Muscle of back (tissue), 11 donors: Measurements from ENCODE around the gene C1orf56. TPM values are rescaled to one million over a fixed set of nuclear protein-coding genes. Genes with fewer than 3 reads are reported as not detected.

Source experiments
- DNase-seq, 3 donors: peaks; one replicate each; pipeline versions ENCODE4 v3.0.0 to v3.0.0-alpha.2; 2013
- polyA plus RNA-seq, 10 donors: library from polyadenylated mRNA; unstranded; fragments of 120-200 nt; gene quantifications; one replicate each; pipeline ENCODE4 v1.2.1, GENCODE V29; 2013; ENCODE audit not compliant: insufficient read length in 10 of 10

C1orf56 gene
- polyA plus RNA-seq, 10 donors = 3.5 to 7.3 (median 5.4) TPM

DNA sequence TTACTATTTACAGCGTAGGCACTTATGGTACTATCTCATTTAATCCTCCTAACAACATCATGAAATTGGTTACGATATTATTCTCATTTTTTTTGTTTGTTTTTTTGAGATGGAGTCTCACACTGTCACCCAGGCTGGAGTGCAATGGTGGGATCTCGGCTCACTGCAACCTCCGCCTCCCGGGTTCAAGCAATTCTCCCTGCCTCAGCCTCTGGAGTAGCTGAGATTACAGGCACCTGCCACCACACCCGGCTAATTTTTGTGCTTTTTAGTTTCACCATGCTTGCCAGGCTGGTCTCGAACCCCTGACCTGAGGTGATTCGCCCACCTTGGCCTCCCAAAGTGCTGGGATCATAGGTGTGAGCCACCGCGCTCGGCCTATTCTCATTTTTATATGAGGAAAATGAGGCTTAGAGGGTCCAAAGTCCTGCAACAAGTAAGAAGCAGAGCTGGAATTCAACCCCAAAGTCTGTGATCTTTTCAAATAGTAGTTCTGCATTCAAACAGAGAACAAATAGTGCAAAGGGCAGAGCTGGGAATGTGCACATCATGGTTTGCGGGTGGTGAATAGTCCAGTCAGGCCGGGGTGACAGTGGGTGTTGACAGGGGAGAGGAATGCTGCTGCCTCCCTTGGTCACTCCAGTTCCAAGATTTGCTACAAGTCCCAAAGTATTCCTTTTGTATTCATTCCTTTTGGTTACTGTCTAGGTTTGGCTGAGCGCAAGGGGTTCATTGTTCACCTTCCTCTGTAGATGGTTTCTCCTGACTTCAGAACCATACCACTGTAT lies 34.7 kb upstream of the C1orf56 start:
- DNase-seq = no peak

- DNase-seq = no peak
Observed at GRCh38 chr1:151013518-151013917, 34.0 kb upstream of the C1orf56 start.

DNA sequence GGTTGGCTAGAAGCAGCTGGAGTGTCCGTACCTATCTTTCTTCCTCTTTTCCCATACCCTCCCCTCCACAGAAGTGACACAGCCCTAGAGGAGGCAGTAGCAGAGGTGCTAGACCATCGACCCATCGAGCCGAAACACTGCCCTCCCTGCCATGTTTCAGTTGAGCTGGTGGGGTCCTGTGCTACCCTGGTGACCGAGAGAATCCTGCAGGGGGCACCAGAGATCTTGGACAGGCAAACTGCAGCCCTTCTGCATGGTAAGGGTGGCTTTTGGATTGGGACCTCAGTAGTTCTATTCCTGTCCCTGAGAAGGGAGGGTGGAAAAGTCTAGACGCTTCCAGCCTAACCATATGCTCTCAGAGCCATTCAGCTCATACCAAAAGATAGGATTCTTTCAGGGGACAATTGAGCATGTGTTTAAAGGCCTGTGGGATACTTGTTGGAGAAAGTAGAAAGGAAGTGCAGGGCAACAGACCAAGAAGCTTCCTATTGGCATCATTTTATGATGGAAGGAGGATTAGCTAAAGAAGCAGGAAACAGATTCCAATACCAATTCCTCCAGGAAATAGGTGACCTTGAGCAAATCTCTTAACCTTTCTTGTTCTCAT lies 22.9 kb upstream of the C1orf56 start:
- DNase-seq = peak; percentile 61 to 75 (median 68)

DNA sequence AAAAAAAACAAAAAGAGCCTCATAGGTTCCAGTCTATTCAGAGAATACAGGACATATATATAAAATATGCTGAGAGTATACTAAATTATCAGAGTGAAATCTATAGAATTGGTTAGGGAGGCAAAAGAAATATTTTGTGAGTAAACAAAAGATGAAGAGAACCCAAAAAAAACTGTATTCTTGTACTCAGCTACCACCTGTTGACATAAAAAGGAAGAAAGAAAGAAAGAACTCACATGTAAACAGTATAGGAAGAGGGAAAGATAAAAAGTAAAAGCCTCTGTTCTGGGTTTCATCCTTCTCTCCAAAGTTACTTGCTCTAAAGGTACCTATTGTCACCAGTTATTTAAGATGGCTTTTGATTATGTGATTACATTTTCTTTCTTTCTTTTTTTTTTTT lies 21.1 kb upstream of the C1orf56 start:
- DNase-seq = no peak

GRCh38 chr1:151032164-151032563 lies 15.4 kb upstream of the C1orf56 start:
- DNase-seq = no peak

GRCh38 chr1:151035167-151035566 lies 12.4 kb upstream of the C1orf56 start:
- DNase-seq = no peak

DNA sequence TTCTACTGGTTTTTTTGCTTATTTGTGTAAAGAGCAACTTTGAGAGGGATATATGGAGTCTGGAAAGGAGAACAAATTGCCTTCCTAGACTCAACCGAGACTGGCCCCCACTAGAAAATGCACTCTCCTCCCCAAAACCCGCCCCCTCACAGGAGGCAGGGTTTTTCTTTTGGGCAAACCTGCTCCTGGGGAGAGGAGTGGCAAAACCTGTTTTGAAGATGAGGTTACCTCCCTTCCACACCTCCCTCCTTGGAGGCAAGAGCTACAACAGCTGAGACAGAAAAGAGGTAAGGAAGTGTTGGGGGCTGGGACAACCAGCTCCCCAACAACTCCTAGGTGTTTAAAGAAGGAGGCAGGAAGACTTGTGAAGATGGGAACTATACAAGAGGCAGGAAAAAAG lies 11.2 kb upstream of the C1orf56 start, which contains the start of gene BNIPL:
Gene BNIPL, plus strand, starts transcription at position 231 of the 400 bp plus-strand sequence. Its CDS starts 140 bp downstream, at position 371.
- DNase-seq = no peak

DNA sequence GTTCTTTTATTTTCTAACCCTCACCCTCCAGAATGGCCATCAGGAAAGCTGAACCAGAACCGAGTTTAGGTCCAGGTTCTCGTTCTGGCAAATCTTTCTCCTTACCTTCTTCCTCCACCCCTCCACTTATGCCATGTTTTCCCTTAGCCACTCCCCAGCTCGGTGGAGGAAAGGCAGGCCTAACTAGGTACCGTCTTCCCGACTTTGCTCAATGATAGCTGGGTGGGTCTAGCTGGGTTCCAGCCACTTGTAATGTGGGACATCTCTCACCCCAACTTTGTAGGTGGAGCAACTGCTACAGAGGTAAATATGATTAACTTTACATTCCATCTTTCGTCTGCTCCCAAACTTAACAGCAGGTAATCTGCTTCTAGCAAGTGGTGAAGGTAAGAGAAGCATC lies 10.5 kb upstream of the C1orf56 start:
- DNase-seq = no peak

- no peak for DNase-seq
Observed at GRCh38 chr1:151039521-151039920, 8.0 kb upstream of the C1orf56 start.

GRCh38 chr1:151043163-151043562 lies 4.4 kb upstream of the C1orf56 start:
- DNase-seq = no peak

- peak in 2 of 3 donors; percentile 63 to 85 for DNase-seq
Observed at GRCh38 chr1:151047925-151048644, 534 bp downstream of the C1orf56 start.

- DNase-seq = no peak
Observed at GRCh38 chr1:151048645-151049032, 1.1 kb downstream of the C1orf56 start.

DNA sequence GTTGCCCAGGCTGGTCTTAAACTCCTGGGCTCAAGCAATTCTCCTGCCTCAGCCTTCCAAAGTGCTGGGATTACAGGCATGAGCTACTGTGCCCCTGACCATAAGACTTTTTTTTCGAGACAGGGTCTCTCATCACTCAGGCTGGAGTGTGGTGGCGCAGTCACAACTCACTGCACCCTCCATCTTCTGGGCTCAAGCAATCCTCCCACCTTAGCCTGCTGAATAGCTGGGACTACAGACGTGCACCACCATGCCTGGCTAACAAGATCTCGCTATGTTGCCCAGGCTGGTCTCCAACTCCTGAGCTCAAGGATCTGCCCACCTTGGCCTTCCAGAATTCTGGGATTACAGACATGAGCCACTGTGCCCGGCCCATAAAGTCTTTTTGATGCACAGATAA lies 1.9 kb downstream of the C1orf56 start:
- DNase-seq = no peak

- no peak for DNase-seq
Observed at GRCh38 chr1:151050051-151050688, 2.6 kb downstream of the C1orf56 start.

DNA sequence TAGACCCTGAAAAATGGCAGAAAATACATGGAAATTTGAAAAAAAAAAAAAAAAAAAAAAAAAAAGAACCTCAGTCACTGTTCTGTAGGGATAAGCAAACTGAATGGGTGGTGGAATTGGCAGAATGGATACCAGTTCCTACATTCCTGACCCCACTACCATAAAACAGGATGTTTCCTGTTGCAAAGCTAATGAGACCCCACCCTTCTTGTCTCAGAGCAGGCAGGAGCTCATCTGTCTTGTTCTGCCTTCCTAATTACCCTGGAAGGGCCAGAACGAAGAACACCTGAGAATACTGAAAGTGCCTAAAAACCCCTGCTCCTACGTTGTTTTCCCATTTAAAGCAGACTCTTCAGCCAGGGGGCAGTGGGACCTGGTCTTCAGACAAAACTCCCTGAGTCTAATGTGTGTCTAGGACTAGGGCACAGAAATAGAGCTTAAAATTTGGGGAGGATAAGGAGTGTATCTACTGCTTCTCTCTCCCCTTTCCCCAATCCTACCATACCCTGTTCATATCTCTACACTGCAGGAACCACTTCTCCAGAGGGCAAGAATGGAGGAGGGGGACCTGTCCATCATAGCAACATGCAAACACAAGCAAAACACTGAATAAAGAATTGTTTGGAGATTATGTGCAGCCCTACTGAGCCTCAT lies 3.9 kb downstream of the C1orf56 start:
- DNase-seq = no peak

GRCh38 chr1:151054971-151055547 lies 7.5 kb downstream of the C1orf56 start:
- DNase-seq = no peak

DNA sequence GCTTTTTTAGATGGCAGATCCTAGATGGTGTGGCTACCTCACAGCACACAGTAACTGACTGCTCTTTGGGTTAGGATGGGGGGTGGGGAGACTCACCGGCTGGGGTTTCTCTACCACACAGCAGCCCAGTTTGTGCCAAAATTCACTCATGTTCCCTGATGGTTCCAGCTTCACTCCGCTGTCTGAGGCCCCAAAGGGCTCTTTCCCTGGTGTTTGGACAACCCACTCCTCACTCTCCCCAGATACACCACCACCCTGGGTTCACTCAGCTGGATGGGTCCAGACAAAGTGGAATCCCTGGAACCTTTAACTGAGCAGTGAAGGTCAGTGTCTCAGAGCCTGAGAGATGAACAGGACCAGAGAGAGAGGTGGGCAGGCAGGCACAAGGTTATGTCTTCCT lies 8.0 kb downstream of the C1orf56 start:
- no peak for DNase-seq

- no peak for DNase-seq
Observed at GRCh38 chr1:151056149-151056548, 8.6 kb downstream of the C1orf56 start.

- peak in 2 of 3 donors; percentile 59 to 76 for DNase-seq
Observed at GRCh38 chr1:151058692-151059091, 11.1 kb downstream of the C1orf56 start.

DNA sequence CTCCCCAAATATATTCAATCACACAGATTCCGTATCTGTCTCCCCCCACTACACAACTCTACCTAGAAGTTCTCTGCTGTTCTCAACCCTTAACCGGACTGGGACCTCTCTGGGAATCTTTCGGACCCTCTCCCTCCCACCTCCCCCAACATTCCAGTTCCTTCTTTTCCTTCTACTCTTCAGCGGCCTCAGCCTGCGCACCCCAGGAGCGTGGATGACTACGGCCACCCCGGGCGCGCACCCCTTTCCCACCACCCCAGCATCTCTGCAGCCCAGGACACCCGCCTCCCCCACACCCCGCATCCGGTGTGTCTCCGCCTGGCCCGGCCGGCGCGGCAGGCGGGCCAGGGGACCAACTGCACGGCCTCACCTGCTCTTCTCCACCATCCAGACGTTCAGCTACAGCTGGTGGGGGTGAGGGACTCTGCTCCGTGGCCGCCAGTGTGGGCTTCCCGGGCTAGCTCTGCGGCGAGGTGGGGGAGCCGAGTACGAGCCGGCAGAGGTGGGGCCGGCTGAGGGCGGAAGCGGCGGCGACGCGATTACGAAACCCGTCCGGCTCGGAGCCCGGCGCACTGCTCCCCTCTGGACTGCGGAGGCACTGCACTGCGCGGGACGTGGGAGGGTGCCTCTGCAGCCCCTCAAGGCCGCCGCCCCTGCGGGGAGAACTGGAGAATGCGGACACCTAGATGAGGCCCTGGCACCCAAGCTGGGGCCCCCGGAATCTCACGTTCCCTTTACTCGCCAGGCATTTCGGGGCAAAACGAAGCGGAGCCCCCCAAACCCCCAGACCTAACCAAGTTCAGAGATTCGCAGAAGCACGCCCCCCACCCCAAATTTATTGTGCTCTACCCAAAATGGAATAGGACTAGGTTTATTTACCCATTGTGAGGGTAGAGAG lies 11.8 kb downstream of the C1orf56 start, which contains the start of gene CDC42SE1:
Gene CDC42SE1, minus strand, starts transcription at position 514 of the 898 bp plus-strand sequence. CDS start 3,892 bp downstream, outside the sequence.
- DNase-seq = peak; percentile 77 to 96 (median 91)
